AG20443 (cell line): Measurements from ENCODE around the gene TRIM23.

ENCODE experiments used
- DNase-seq: peaks from one replicate; pipeline ENCODE4 v3.0.0; 2012; ENCODE audit warnings: low spot score, mixed read lengths

Gene TRIM23

DNA sequence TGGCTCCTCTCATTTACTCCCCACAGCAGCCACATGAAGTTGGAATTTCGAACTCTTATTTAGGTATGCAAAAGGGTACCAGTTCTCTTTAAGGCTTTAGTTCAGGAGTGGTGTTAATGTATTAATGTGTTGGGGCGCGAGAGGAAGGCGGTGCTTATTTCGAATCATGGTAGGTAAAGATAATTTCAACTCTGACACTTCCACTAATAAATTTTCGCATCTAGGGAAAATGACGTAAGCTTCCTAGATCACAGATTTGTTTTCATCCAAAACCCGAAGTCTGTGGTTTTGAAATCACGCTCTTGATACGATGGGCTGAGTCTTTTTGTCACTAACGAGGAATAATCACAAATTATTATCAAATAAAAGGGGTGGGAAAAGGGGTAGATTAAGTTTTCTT, 60.4 kb downstream of the TRIM23 start:
- DNase-seq, result no peak

DNA sequence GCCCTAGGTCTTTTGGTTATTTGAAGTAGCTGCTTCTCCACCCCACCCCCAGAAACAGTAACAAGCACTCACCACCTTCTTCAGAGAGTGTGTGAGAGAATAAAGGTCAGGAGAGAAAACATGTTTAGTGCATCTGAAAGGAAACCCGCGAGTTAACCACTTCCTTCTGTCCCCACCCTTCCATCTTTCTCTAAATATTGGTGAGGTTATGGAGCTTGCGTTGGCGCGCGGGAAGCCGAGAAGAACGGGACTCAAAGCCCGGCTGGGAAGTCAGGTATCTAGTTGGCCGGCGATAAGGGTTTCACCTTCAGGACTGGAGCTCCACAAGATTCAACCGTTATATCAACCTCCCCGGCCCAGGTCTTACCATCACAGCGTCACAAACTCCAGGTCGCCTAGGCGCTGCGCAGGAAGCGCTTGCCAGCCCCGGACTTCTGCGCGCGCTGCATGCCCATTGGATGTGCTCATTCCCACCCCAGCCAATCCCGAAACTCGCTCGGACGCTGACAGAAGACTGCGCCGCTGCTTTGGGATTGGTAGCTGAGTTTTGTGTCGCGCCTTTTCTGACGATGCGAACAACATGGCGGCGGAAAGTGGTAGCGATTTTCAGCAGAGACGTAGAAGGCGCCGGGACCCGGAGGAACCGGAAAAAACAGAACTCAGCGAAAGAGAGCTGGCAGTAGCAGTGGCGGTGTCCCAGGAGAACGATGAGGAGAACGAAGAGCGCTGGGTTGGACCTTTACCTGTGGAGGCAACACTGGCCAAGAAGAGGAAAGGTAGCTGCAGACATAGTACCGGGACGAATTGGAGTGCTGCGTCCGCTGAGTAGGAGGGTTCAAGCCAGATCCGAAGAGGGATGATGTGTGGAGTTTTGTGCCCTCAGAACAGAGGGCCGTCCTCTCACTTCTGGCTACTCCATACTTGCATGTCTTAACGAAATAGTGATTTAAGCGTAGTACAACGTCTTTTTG, 61.1 kb downstream of the TRIM23 start, which contains the start of the genes CENPK and PPWD1:
CENPK (minus strand) TSS at position 438 of the 971 bp plus-strand sequence. CDS start 8,261 bp downstream, outside the sequence.
PPWD1 (plus strand) TSS at position 566 of the 971 bp plus-strand sequence; CDS start at position 581, 15 bp downstream.
- peak; percentile 97 for DNase-seq

DNA sequence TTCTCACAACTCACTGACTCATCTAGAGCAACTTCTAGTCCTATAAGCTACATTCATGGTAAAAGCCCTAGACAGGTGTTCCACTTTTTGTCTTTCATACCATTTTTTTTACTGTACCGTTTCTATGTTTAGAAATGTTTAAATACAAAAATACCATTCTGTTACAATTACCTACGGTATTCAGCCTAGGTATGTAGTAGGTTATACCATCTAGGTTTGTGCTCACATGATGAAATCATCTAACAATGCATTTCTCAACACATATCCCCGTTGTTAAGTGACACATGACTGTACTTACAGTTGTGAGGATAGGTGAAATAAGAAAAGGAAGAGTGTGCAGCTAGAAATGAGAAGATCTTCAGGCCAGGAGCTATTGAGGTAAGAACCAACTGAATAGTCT, 67.4 kb downstream of the TRIM23 start:
- no peak for DNase-seq

DNA sequence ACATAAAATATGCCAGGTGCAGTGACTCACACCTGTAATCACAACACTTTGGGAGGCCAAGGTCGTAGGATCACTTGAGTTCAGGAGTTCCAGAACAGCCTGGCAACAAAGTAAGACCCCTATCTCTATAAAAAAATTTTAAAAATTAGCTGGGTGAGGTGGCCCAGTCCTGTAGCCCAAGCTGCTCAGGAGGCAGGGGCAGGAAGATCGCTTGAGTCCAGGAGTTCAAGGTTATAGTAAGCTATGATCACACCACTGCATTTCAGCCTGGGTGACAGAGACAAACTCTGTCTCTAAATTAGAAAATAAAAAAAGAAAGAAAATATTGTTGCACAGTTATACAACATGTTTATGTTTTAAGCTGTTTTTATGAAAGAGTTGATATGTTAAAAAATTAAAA, 68.0 kb downstream of the TRIM23 start:
- DNase-seq, result no peak

DNA sequence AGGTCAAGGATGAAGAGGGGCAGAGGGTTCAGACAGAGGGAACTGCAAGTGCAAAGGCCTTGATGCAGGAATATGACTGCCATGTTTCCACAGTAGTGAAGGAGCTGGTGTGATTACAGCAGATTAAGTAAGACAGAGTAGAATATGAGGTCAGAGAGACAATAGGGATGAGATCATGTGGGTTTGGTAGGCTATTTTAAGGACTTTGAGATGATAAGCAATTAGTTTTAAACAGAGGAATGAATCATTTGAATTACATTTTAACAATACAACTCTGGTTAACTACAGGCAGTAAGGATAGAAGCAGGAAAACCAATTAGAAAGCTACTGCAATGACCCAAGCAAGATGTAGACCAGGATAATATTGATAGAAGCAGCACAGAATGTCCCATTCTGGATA, 68.8 kb downstream of the TRIM23 start:
- DNase-seq, result no peak

DNA sequence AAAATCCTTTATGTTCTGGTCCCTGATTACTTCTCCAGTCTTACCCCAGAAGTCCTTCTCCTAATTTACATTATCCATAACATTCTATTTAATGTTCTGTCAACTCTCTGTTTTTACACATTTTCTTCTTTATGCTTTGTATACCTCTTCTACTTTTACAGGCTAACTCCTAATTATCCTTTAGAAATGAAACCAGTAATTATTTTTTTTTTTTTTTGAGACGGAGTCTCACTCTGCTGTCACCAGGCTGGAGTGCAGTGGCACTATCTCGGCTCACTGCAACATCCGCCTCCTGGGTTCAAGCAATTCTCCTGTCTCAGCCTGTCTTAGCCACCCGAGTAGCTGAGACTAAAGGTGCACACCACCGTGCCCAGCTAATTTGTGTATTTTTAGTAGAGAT, 70.2 kb downstream of the TRIM23 start:
- DNase-seq, result no peak

DNA sequence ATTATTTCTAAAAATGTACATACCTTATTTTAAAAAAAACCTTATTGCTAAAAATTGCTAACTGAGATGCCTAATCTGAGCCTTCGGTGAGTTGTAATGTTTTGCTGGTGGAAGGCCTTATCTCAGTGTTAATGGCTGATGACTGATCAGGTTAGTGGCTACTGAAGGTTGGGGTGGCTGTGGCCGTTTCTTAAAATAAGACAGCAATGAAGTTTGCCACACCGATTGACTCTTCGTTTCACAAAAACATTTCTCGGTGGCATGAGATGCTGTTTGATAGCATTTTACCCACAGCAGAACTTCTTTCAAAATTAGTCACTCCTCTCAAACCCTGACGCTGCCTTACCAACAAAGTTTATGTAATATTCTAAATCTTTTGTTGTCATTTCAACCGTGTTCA, 75.9 kb downstream of the TRIM23 start:
- no peak for DNase-seq

DNA sequence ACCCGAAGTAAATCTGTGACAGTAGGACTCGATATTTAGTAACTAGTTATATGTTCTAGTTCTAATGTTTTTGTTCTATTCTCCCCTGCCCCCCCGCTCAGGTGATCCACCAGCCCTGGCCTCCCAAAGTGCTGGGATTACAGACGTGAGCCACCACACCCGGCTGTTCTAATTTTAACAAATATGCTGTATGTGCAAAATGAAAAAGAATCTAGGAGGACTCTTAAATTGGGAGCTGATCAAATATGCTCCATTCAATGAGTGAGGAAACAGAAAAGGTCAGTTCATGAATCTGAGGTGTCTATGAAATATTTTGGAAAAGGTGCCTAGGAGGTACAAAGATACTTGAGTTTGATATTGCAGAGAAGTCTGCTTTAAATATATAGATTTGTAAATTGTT, 78.0 kb downstream of the TRIM23 start:
- DNase-seq, result no peak

DNA sequence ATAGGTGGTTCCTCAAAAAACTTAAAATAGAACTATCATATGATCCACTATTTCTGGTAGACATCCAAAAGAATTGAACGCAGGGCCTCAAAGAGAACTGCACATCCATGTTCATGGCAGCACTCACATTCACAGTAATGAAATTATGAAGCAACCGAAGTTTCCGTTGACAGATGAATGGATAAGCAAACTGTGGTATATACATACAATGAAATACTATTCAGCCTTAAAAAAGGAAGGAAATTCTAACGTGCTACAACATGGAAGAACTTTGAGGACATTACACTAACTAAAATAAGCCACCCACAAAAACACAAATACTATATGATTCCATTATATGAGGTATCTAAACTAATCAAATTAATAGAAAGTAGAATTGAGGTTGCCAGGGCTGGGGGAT, 79.7 kb downstream of the TRIM23 start:
- no peak for DNase-seq

DNA sequence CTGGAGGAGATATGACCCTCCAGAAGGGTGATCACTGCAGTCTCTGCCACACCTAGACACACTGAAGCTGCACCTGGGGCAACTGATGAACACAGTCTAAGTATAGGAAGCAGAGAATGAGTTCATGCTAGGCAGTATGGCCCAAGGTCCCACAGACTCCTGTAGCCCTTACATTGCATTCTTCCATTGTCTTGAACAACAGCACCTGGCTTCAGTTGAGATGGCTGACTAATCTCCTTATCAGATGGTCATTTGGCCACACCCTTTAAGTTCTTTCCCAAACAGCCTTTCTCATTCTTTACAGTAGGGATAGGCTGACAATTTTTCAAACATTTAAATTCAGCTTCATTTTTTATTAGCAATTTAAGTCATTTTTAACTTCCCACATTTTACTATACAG, 84.3 kb downstream of the TRIM23 start:
- DNase-seq, result no peak
